ENCODE data around the gene COL5A1. TPM values are rescaled to one million over a fixed set of nuclear protein-coding genes. Genes with fewer than 3 reads are reported as not detected.

COL5A1 gene
- total RNA-seq, 1 experiment from 2014 or later, result 10.6 TPM

DNA sequence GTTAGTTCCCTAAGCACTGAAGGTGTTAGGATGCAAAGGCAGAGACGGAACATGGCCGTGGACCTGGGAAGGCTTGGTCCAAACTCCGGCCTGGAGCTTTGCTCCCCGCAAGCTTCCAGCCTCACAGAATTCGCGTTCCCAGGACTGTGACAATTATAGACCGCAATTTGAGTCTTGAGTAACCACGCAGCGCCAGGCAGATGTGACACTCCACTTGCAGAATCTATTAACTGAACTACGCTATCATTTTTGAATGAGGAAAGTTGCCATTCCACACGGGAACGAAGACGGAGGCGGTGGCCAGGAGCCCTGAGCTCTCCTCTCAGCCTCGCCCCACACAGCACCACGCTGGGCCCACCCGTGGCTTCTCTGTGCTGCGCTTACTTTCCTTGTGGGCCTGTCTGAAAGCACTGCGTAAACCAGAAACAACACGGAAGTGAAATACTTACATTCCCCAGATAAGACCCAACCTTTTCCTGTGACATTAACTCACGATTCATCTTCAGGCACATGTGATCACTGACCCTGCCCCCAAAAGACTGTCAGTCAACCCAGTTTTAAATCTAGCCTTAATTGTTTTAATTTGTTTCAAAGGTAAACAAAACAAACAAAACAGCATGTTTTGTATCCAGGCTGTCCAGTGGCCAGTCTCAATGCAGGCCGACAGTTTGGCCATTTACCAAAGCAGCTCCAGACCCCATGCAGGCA is 16.1 kb upstream of the COL5A1 start:
- Histone ChIP-seq H3K36me3 (ENCODE audit: low read depth, low read length) (no peaks in the 10 kb centered on the region), H3K9me2 (replicated peaks; ENCODE audit: low read length) (no peaks in the 10 kb centered on the region), H3K9ac (ENCODE audit: low read length) (no peak overlapping the region), H4K20me1 (ENCODE audit: low read length) (no peaks in the 10 kb centered on the region), H3K27ac (ENCODE audit: low read length) (peak overlapping the region; percentile 49), H3K4me2 (ENCODE audit: low read length) (peak overlapping the region; percentile 57), H2AFZ (ENCODE audit: low read length) (no peak overlapping the region), H3F3A (ENCODE audit: low read length, unreplicated experiment) (no peaks in the 10 kb centered on the region), H3K79me2 (ENCODE audit: low read length) (no peaks in the 10 kb centered on the region), H3K4me3 (ENCODE audit: low read length) (no peak overlapping the region), H3K9me3 (ENCODE audit: low read length) (no peaks in the 10 kb centered on the region), H3K27me3 (ENCODE audit: low read length) (no peaks in the 10 kb centered on the region), H3K4me1 (ENCODE audit: insufficient read depth, low read length) (peaks cover 28% of the 10 kb centered on the region)
- ChIA-PET POLR2A (ENCODE audit: unreplicated experiment) (no interaction called here), CTCF (no interaction called here)
- intact Hi-C loops (cut with micrococcal nuclease), result no loop called here
- no TSS peak for BruUV-seq (replicated peaks)
- TF ChIP-seq EZH2phosphoT487 (IDR thresholded peaks at IDR 0.05; ENCODE audit: borderline replicate concordance, low read length) (no peak), EZH2 (IDR thresholded peaks at IDR 0.05; ENCODE audit: low read length, unreplicated experiment) (no peak)
- TF ChIP-seq, protein P1, sequence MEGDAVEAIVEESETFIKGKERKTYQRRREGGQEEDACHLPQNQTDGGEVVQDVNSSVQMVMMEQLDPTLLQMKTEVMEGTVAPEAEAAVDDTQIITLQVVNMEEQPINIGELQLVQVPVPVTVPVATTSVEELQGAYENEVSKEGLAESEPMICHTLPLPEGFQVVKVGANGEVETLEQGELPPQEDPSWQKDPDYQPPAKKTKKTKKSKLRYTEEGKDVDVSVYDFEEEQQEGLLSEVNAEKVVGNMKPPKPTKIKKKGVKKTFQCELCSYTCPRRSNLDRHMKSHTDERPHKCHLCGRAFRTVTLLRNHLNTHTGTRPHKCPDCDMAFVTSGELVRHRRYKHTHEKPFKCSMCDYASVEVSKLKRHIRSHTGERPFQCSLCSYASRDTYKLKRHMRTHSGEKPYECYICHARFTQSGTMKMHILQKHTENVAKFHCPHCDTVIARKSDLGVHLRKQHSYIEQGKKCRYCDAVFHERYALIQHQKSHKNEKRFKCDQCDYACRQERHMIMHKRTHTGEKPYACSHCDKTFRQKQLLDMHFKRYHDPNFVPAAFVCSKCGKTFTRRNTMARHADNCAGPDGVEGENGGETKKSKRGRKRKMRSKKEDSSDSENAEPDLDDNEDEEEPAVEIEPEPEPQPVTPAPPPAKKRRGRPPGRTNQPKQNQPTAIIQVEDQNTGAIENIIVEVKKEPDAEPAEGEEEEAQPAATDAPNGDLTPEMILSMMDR (conservative IDR thresholded peaks at IDR 0.05; ENCODE audit: low read depth, low read length), result no peak
- ATAC-seq, result no peak; the same call in 1 of the 2 replicates
- peak; percentile 8 for DNase-seq

DNA sequence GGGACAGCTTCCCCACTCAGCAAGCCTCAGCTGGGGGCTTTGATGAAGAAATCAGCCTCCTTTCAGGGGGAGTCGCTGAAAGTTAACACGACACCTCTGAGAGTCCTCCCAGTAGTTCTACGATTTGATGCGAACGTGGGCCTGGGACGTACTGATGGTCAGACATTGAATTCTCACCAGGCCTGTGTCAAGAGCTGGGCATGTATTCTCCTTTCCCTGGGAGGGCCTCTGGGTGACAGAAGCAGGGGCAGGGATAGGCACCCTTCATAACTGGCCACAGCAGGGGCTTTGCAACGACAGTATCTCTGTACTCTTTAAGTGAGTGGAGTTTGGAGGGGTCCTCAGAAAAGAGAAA is 15.6 kb upstream of the COL5A1 start:
- DNase-seq, result no peak
- POLR2A ChIA-PET (ENCODE audit: unreplicated experiment), result no interaction called here
- H3K36me3 ChIP-seq (ENCODE audit: low read depth, low read length), result no peaks in the 10 kb centered on the region
- no peak overlapping the region for H2AFZ ChIP-seq (ENCODE audit: low read length)
- H3K79me2 ChIP-seq (ENCODE audit: low read length), result no peaks in the 10 kb centered on the region
- H3K9me3 ChIP-seq (ENCODE audit: low read length), result no peaks in the 10 kb centered on the region
- H3F3A ChIP-seq (ENCODE audit: low read length, unreplicated experiment), result no peaks in the 10 kb centered on the region
- CTCF ChIA-PET, result no interaction called here
- ATAC-seq, result no peak
- H3K4me3 ChIP-seq (ENCODE audit: low read length), result no peak overlapping the region
- TF ChIP-seq, protein P1 (conservative IDR thresholded peaks at IDR 0.05; ENCODE audit: low read depth, low read length), result no peak
- TF ChIP-seq EZH2phosphoT487 (IDR thresholded peaks at IDR 0.05; ENCODE audit: borderline replicate concordance, low read length) (no peak), EZH2 (IDR thresholded peaks at IDR 0.05; ENCODE audit: low read length, unreplicated experiment) (no peak)
- H3K9ac ChIP-seq (ENCODE audit: low read length), result no peak overlapping the region
- no peaks in the 10 kb centered on the region for H3K27me3 ChIP-seq (ENCODE audit: low read length)
- no peaks in the 10 kb centered on the region for H4K20me1 ChIP-seq (ENCODE audit: low read length)
- peaks cover 28% of the 10 kb centered on the region for H3K4me1 ChIP-seq (ENCODE audit: insufficient read depth, low read length)
- H3K27ac ChIP-seq (ENCODE audit: low read length), result no peak overlapping the region
- BruUV-seq (replicated peaks), result no TSS peak
- H3K9me2 ChIP-seq (replicated peaks; ENCODE audit: low read length), result no peaks in the 10 kb centered on the region
- intact Hi-C loops (cut with micrococcal nuclease), result no loop called here
- H3K4me2 ChIP-seq (ENCODE audit: low read length), result no peak overlapping the region

DNA sequence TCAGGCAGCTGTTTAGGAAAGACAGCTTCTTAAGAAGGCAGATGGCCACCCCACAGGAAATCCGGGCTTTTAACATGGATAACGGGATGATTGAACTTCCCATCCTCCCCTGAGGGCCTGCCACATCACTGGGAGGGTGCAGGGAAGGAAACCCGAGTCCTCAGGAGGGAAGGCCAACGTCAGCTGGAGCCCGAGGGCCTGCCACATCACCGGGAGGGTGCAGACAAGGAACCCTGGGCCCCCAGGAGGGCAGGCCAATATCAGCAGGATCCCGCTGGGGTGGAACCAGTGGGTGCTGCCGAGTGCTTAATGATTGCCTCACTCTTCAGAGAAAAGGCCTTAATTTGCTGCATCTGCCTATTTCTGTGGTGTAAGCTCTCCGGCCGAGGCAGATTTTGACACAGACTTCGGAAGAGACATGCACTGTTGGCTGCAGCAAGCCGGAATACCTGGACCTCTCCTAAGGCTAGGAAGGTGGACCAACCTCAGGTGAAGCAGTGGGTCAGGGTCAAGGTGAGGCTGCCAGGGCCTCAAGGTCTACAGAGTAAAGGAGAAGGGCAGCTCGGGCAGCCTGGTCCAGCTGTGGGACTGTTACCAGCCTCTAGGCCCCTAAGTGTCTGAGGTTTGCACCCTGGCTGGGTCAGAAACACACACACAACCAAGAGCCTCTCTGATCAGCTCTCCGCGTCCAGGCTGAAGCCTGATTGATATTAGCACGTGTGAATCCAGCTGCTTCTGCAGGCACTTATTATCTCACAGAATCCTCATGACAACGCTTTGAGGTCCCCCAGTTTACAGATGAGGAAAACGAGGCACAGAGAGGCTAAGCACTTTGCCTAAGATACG is 14.8 kb upstream of the COL5A1 start:
- H3K4me1 ChIP-seq (ENCODE audit: insufficient read depth, low read length), result peaks cover 28% of the 10 kb centered on the region
- no peaks in the 10 kb centered on the region for H3K9me2 ChIP-seq (replicated peaks; ENCODE audit: low read length)
- H3K9me3 ChIP-seq (ENCODE audit: low read length), result no peaks in the 10 kb centered on the region
- H3K27ac ChIP-seq (ENCODE audit: low read length), result no peak overlapping the region
- H3F3A ChIP-seq (ENCODE audit: low read length, unreplicated experiment), result no peaks in the 10 kb centered on the region
- no peaks in the 10 kb centered on the region for H3K79me2 ChIP-seq (ENCODE audit: low read length)
- no peak overlapping the region for H3K9ac ChIP-seq (ENCODE audit: low read length)
- ATAC-seq (peak; percentile 24), DNase-seq (peak; percentile 43)
- intact Hi-C loops (cut with micrococcal nuclease), result no loop called here
- TF ChIP-seq EZH2phosphoT487 (IDR thresholded peaks at IDR 0.05; ENCODE audit: borderline replicate concordance, low read length) (no peak), EZH2 (IDR thresholded peaks at IDR 0.05; ENCODE audit: low read length, unreplicated experiment) (no peak)
- TF ChIP-seq, protein P1 (conservative IDR thresholded peaks at IDR 0.05; ENCODE audit: low read depth, low read length), result no peak
- H3K27me3 ChIP-seq (ENCODE audit: low read length), result no peaks in the 10 kb centered on the region
- H4K20me1 ChIP-seq (ENCODE audit: low read length), result no peaks in the 10 kb centered on the region
- H3K4me3 ChIP-seq (ENCODE audit: low read length), result no peak overlapping the region
- H3K4me2 ChIP-seq (ENCODE audit: low read length), result no peak overlapping the region
- no TSS peak for BruUV-seq (replicated peaks)
- no peaks in the 10 kb centered on the region for H3K36me3 ChIP-seq (ENCODE audit: low read depth, low read length)
- ChIA-PET CTCF (no interaction called here), POLR2A (ENCODE audit: unreplicated experiment) (no interaction called here)
- H2AFZ ChIP-seq (ENCODE audit: low read length), result peak overlapping the region; percentile 38; the same call in 1 of the 2 replicates
